ENCODE data around the gene SLC10A4. TPM values are rescaled to one million over a fixed set of nuclear protein-coding genes. Genes with fewer than 3 reads are reported as not detected.

SLC10A4 gene
- total RNA-seq, 1 donor from 2014 or later, result 1.6 TPM

DNA sequence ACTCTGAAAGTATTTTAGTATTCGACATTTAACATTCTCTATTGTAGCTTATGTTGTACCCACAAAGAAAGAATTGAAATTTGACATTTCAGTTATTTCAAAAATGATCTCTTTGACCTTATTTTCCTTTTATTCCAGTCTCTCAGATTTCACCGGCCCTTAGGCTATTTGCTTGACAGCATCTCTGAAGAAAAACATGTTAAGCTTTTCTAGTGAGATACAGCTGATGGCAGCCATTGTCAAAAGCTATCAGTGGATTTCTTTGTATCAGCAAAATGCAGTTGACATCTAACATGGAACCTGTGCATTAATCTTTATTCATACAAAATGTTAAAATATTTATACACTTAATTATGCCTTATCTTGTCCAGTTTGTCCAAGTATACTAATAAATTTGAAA is 23.6 kb downstream of the SLC10A4 start:
- peaks cover 92% of the 10 kb centered on the region for H3K36me3 ChIP-seq
- no peaks in the 10 kb centered on the region for H3K27me3 ChIP-seq (ENCODE audit: low read depth)
- ATAC-seq (no peak), DNase-seq (no peak)
- intact Hi-C loops (cut with DNase I), result no loop called here
- no peak overlapping the region for H3K4me3 ChIP-seq
- no peaks in the 10 kb centered on the region for H3K4me1 ChIP-seq
- no peaks in the 10 kb centered on the region for H3K9me3 ChIP-seq
- no peak overlapping the region for H3K27ac ChIP-seq
- TF ChIP-seq, protein P1, sequence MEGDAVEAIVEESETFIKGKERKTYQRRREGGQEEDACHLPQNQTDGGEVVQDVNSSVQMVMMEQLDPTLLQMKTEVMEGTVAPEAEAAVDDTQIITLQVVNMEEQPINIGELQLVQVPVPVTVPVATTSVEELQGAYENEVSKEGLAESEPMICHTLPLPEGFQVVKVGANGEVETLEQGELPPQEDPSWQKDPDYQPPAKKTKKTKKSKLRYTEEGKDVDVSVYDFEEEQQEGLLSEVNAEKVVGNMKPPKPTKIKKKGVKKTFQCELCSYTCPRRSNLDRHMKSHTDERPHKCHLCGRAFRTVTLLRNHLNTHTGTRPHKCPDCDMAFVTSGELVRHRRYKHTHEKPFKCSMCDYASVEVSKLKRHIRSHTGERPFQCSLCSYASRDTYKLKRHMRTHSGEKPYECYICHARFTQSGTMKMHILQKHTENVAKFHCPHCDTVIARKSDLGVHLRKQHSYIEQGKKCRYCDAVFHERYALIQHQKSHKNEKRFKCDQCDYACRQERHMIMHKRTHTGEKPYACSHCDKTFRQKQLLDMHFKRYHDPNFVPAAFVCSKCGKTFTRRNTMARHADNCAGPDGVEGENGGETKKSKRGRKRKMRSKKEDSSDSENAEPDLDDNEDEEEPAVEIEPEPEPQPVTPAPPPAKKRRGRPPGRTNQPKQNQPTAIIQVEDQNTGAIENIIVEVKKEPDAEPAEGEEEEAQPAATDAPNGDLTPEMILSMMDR (IDR thresholded peaks at IDR 0.05), result no peak

DNA sequence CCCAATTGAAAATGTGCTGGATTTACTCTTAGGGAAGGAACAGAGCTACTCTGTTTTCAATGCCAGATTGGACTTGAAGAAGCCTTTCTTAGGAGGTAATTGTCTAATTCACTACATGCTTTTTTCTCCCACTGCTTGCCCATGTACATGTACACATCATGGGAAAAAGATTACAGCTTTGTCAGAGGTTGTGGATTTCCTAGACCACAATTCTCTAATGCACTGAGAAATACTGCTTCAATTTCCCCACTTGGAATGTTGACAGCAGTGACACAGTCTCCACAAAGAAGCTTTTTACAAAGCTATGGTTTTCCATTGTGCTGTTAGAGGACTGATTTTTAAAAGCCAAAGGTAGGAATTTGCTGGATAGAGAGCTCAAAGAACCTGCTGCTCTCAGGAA is 26.4 kb downstream of the SLC10A4 start:
- no peak for ATAC-seq
- Histone ChIP-seq H3K9me3 (no peaks in the 10 kb centered on the region), H3K27ac (no peak overlapping the region), H3K4me3 (no peak overlapping the region), H3K27me3 (ENCODE audit: low read depth) (no peaks in the 10 kb centered on the region), H3K4me1 (no peaks in the 10 kb centered on the region), H3K36me3 (peaks cover 94% of the 10 kb centered on the region)
- intact Hi-C loops (cut with DNase I), result no loop called here
- no peak for DNase-seq
- TF ChIP-seq, protein P1 (IDR thresholded peaks at IDR 0.05), result no peak

DNA sequence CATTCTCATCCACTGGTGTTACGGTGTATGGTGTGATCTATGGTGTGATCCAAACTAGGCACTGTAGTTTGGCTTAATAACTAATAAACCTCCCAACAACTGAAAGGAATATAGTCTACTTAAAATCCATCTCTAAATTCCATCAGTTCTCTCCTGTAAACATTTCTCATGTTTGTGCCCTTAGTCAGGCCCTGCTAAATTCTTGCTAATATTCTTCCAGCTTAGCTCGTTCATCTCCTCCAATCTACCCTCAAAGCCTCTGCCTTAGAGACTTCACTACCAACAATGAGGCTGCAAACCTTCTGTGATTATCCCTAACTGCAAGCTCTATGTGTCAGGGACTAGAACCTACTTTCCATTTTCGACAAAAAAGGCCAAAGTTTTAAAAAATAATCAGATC is 35.0 kb downstream of the SLC10A4 start:
- Histone ChIP-seq H3K4me1 (no peaks in the 10 kb centered on the region), H3K27ac (no peak overlapping the region), H3K27me3 (ENCODE audit: low read depth) (no peaks in the 10 kb centered on the region), H3K36me3 (peaks cover 96% of the 10 kb centered on the region), H3K4me3 (no peak overlapping the region), H3K9me3 (no peaks in the 10 kb centered on the region)
- intact Hi-C loops (cut with DNase I), result no loop called here
- TF ChIP-seq, protein P1 (IDR thresholded peaks at IDR 0.05), result no peak
- ATAC-seq (no peak), DNase-seq (no peak)

DNA sequence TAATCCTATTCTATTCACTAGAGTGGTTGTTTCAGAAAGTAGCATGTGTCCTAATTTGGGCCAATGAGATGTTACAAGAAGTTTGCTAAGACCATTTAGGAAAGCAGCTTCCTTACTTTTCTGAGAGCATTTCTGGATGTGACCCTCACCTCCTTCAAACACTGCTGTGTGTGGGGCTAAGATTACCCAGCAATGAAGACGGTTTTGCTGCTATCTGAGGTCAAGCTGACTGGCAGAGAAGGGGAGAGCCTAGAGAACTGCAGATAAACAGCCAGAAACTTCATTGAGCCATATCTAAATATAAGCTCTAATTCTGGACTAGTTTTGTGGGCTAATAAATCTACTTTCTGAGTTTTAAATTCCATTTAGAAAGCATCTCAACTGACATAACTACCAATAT is 43.3 kb downstream of the SLC10A4 start:
- Histone ChIP-seq H3K27ac (no peak overlapping the region), H3K4me1 (no peaks in the 10 kb centered on the region), H3K36me3 (peaks cover 98% of the 10 kb centered on the region), H3K9me3 (no peaks in the 10 kb centered on the region), H3K4me3 (no peak overlapping the region), H3K27me3 (ENCODE audit: low read depth) (no peaks in the 10 kb centered on the region)
- TF ChIP-seq, protein P1 (IDR thresholded peaks at IDR 0.05), result no peak
- intact Hi-C loops (cut with DNase I), result no loop called here
- ATAC-seq (no peak), DNase-seq (no peak)

DNA sequence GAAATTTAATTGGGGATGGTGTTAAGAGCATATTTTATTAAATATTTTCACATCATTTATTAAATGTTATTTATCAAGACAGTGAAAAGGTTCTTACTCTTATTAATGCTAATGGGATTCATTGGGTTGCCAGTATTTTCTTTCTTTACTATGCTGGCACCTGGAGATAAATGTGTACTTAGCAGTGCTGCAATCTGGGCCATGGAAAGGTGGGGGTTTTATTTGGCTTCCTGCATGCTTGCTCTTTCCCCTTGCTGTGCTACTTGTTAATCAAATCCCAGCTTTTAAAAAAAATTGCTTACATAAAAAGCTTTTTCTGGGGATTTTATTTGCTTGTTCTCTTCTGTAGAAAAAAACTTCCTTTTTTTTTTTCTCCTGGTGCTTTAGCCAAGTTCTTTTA is 55.2 kb downstream of the SLC10A4 start:
- Histone ChIP-seq H3K4me3 (no peak overlapping the region), H3K4me1 (no peaks in the 10 kb centered on the region), H3K36me3 (peaks cover 85% of the 10 kb centered on the region), H3K27me3 (ENCODE audit: low read depth) (no peaks in the 10 kb centered on the region), H3K9me3 (no peaks in the 10 kb centered on the region), H3K27ac (no peak overlapping the region)
- TF ChIP-seq, protein P1 (IDR thresholded peaks at IDR 0.05), result no peak
- ATAC-seq (peak in 1 of 2 donors; percentile 45), DNase-seq (no peak)
- intact Hi-C loops (cut with DNase I), result no loop called here

Other genes with a start within 250 kb of the SLC10A4 start
- 7.4 TPM for gene TEC, start 213.5 kb upstream of the SLC10A4 start, total RNA-seq
- 91.6 TPM for gene SLAIN2, start 141.8 kb upstream of the SLC10A4 start, total RNA-seq
- gene ZAR1, start 6.9 kb downstream of the SLC10A4 start, total RNA-seq, result not detected